Kidney (tissue), 14 donors: ENCODE measurements around the gene NKIRAS2. TPM values are rescaled to one million over a fixed set of nuclear protein-coding genes. Genes with fewer than 3 reads are reported as not detected.

Source experiments
- DNase-seq, 5 donors: peaks; one replicate each; pipeline ENCODE4 v3.0.0-alpha.2; 2013 to 2020
- FAIRE-seq: peaks from 2 replicates; lab custom pipeline; 2012; peaks lifted over from hg19 to GRCh38; lab: Jason Lieb, UNC
- H3K27ac ChIP-seq, 2 donors: one replicate each; pipeline ENCODE4 v1.7.0; 2013; ENCODE audit warnings: low read depth in 2 of 2, low read length in 2 of 2, inconsistent platforms in 1 of 2
- H3K27me3 ChIP-seq: one replicate; pipeline ENCODE4 v1.7.1; 2013; ENCODE audit warnings: low read length, inconsistent platforms; ENCODE audit not compliant: control insufficient read depth, insufficient read depth
- H3K36me3 ChIP-seq, 3 donors: one replicate each; pipeline versions ENCODE4 v1.7.0 to v1.7.1; 2013; ENCODE audit warnings: low read length in 3 of 3, control low read depth in 1 of 3, inconsistent platforms in 1 of 3; ENCODE audit not compliant: insufficient read depth in 3 of 3, control insufficient read depth in 2 of 3
- H3K4me1 ChIP-seq, 3 donors: one replicate each; pipeline versions ENCODE4 v1.7.0 to v1.7.1; 2013; ENCODE audit warnings: low read length in 3 of 3, inconsistent platforms in 1 of 3, low read depth in 1 of 3; ENCODE audit not compliant: control insufficient read depth in 2 of 3, insufficient read depth in 2 of 3
- H3K4me3 ChIP-seq, 3 donors: one replicate each; pipeline versions ENCODE4 v1.7.0 to v1.8.1; 2013; ENCODE audit warnings: low read length in 3 of 3, control low read depth in 1 of 3, inconsistent platforms in 1 of 3
- H3K9ac ChIP-seq, 3 donors: one replicate each; pipeline versions ENCODE4 v1.7.0 to v1.7.1; 2013; ENCODE audit warnings: low read length in 3 of 3, control low read depth in 1 of 3, inconsistent platforms in 1 of 3
- H3K9me3 ChIP-seq, 3 donors: one replicate each; pipeline versions ENCODE4 v1.7.0 to v1.7.1; 2013; ENCODE audit warnings: low read length in 3 of 3, control low read depth in 1 of 3, inconsistent platforms in 1 of 3; ENCODE audit not compliant: control insufficient read depth in 2 of 3, insufficient read depth in 1 of 3
- intact Hi-C: fragments of 100-400 bp; cut with DNase I; formaldehyde crosslinking; loops from one replicate; pipeline ENCODE4 v1.11.1; 2022
- polyA plus RNA-seq: library from polyadenylated mRNA; stranded (reverse); fragments of 350-450 nt; fragmentation: Illumina TruSeq; extraction: RNeasy Lipid Tissue Mini Kit (QIAGEN cat#74804); gene quantifications from one replicate; pipeline ENCODE4 v1.2.3, GENCODE V29; 2014; ENCODE audit warnings: low read depth, low replicate concordance; ENCODE audit not compliant: insufficient read depth
- total RNA-seq: library from RNA; stranded (reverse); fragmentation: NEBNext Ultra II Directional; extraction: Animal tissue kit (Norgen Biotek cat#: 25700); gene quantifications from one replicate; pipeline ENCODE4 v1.2.1, GENCODE V29; 2021
- TF ChIP-seq, protein P1 (sequence below): IDR thresholded peaks from 3 replicates; pipeline ENCODE4 v1.5.1; 2012; ENCODE audit warnings: mild to moderate bottlenecking, moderate library complexity, borderline replicate concordance; ENCODE audit not compliant: insufficient read depth; ENCODE audit errors: extremely low read depth
- donor health status: control.
- donor health status: control.
- donor health status: control.
- donor health status: control.
- donor health status: control.
- donor health status: DM: yes; HTN: yes; CAD: no.
- donor health status: Normal renal cell carcinoma (clear cell type).

NKIRAS2 gene
- total and polyA plus RNA-seq, 2 donors from 2014 or later, result 21.2 to 26.8 TPM

DNA sequence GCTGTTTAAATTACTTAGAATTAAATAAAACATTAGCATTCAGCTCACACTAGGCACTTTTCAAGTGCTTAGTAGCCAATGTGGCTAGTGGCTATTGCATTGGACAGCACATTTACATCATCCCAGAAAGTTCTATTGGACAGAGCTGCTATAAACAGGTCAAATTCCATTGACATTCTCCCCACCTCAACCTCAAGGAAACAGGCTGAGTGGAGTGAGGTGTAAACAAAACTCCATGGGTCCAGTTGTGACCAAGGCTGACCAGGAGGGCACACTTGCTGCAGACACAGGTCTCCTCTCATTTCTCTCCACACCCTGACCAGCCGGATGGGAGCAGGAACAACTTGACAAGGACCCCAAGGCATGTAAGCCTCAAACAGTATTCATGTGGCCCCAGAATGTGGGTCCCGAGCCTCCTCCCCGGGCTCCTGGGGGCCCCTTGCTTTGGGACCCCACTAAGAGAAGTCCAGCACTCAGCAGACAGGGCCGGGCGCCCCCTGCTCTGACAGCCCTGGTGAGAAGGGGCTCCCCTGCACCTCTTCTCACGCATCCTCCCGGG, 30.0 kb downstream of the NKIRAS2 start:
- Histone ChIP-seq H3K4me3 (peak overlapping the region; percentile 16 to 67 (median 57)), H3K9ac (peak overlapping the region in 2 of 3 donors; percentile 19 to 28), H3K36me3 (no peaks in the 10 kb centered on the region), H3K9me3 (no peaks in the 10 kb centered on the region), H3K4me1 (peaks cover 0 to 2% (median 0%) of the 10 kb centered on the region in 3 donors), H3K27ac (no peak overlapping the region), H3K27me3 (no peaks in the 10 kb centered on the region)
- DNase-seq (no peak), FAIRE-seq (no peak)
- TF ChIP-seq, protein P1, sequence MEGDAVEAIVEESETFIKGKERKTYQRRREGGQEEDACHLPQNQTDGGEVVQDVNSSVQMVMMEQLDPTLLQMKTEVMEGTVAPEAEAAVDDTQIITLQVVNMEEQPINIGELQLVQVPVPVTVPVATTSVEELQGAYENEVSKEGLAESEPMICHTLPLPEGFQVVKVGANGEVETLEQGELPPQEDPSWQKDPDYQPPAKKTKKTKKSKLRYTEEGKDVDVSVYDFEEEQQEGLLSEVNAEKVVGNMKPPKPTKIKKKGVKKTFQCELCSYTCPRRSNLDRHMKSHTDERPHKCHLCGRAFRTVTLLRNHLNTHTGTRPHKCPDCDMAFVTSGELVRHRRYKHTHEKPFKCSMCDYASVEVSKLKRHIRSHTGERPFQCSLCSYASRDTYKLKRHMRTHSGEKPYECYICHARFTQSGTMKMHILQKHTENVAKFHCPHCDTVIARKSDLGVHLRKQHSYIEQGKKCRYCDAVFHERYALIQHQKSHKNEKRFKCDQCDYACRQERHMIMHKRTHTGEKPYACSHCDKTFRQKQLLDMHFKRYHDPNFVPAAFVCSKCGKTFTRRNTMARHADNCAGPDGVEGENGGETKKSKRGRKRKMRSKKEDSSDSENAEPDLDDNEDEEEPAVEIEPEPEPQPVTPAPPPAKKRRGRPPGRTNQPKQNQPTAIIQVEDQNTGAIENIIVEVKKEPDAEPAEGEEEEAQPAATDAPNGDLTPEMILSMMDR, result no peak
- intact Hi-C loops, result no loop called here

DNA sequence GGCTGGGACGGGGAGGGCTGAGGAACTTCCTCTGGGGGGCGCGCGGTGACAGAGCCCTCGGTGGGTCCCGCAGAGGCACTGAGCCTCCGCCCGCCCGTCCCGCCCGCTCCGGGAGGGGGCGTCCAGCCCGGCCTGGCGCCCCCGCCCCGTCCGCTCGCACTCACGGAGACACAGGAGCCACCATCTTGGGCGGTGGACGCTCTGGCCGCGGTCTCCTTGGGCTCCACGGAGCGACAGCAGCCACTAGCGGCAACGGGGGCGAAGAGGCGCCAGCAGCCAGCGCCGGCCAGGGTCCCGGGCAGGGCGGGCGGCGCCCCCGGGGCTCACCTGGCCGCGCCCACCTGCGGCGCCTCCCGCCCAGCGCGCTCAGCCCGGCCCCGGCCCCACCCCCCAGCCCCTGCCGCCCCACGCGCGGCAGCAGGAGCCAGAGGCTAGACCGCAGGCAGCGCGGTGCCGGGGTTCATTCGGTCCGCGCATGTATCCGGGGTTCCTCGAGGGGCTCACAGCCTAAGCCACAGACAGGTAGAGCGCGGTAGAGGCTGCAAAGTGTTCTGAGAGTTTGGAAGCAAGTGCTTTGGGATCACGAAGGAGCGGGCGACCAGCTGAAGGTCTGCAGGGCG, 30.6 kb downstream of the NKIRAS2 start, which contains the start of gene C17orf113:
Gene C17orf113 (minus strand): TSS at position 209 of the 620 bp plus-strand sequence. CDS start 7,225 bp downstream, outside the sequence.
- Histone ChIP-seq H3K27me3 (no peaks in the 10 kb centered on the region), H3K9me3 (no peaks in the 10 kb centered on the region), H3K36me3 (no peaks in the 10 kb centered on the region), H3K27ac (no peak within 1 kb of the TSS), H3K4me3 (peak within 1 kb of the TSS; percentile 57 to 72 (median 67)), H3K4me1 (peaks cover 0 to 2% (median 0%) of the 10 kb centered on the region in 3 donors), H3K9ac (peak within 1 kb of the TSS in 2 of 3 donors; percentile 19 to 28)
- intact Hi-C loops, result no loop called here
- DNase-seq, result peak; percentile 75 to 89 (median 76)
- TF ChIP-seq, protein P1, result peak; percentile 31
- no peak for FAIRE-seq

DNA sequence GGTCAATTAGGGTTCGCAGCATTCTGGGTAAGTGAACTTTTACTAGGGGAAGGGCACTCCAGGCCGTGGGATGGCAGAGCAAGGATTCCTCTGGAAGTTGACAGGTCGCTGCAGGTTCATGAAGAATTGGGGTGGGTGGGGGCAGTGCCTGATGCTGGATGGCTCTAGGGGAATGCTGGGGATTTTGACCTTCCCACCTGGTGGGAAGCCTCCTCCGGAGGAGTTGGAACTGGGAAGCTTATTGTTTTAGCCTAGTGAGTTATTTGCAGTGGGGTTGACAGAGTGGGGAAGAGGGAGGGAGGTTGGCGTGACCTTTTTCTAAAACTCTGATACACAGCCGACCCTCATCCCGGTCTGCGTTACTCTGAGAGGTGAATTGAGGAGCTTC, 31.1 kb downstream of the NKIRAS2 start:
- FAIRE-seq, result no peak
- H3K27ac ChIP-seq, result no peak overlapping the region
- peak overlapping the region; percentile 44 to 72 (median 58) for H3K4me3 ChIP-seq
- peaks cover 0 to 2% (median 0%) of the 10 kb centered on the region in 3 donors for H3K4me1 ChIP-seq
- H3K9ac ChIP-seq, result no peak overlapping the region
- no peaks in the 10 kb centered on the region for H3K9me3 ChIP-seq
- intact Hi-C loops, result no loop called here
- H3K36me3 ChIP-seq, result no peaks in the 10 kb centered on the region
- no peak for DNase-seq
- H3K27me3 ChIP-seq, result no peaks in the 10 kb centered on the region
- TF ChIP-seq, protein P1, result no peak
